ENCODE results near the gene NIF3L1.

The NIF3L1 gene, protein sequence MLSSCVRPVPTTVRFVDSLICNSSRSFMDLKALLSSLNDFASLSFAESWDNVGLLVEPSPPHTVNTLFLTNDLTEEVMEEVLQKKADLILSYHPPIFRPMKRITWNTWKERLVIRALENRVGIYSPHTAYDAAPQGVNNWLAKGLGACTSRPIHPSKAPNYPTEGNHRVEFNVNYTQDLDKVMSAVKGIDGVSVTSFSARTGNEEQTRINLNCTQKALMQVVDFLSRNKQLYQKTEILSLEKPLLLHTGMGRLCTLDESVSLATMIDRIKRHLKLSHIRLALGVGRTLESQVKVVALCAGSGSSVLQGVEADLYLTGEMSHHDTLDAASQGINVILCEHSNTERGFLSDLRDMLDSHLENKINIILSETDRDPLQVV

DNA sequence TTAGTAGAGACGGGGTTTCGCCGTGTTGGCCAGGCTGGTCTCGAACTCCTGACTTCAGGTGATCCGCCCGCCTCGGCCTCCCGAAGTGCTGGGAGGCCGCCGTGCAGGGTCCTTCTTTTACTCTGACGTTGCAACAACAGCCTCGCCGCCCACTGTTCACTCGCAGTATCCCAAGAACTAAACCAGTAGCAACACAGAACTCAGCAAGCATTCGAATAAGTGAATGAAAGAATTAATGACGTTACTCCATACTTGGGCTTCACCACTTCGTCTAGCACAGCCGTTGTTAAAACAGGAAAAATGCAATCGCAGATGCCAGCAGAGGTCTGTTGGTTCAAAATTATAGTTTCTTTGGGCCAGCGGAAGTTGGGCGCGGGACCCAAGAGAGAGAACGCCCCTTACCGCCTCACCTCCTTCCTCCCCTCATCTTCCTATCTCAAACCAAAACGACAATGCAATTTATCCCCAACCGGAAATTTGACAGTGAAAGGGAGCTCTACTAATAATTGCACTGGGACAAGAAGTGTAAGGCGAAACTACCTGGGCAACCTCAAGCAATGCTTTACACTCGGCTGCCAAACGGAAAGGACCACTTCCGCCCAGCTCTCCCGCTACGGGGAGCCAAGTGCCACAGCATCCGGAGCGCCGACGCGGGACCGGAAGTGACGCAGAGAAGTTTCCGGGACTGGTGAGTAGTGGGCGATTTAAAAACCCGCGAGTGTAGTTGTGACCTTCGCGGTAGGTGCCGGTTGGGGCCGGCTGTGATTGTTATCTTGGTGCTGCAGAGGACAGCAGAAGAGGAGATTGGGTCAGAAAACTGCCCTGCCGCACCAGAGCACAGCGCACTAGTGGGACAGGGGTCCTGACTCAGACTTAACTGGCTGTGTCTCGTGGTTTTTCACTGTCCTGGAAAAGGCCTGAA is at the start of gene NIF3L1, which contains the start of gene PPIL3:
NIF3L1 (plus strand) TSS at position 668 of the 922 bp plus-strand sequence. CDS start 2,573 bp downstream, outside the sequence.
PPIL3 (minus strand) TSS at position 374 of the 922 bp plus-strand sequence. CDS start 1,462 bp downstream, outside the sequence.
- DNase-seq, result peak; percentile 91

DNA sequence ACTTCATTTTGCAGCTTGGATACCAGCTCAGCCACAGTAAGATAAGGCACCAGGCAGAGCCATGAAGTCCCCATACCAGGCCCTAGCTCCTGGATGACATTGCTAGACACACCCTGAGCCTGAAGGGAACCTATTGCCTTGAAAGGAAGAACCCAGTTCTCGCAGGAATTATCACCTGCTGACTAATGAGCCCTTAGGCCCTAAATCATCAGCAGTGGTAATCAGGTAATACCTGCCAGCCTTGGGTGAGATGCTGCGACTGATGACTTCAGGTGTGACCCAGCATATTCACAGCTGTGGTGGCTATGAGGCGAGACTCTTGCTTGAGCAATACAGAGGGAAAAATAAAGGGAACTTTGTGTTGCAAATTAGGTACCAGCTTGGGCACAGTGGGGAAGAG is 49.7 kb upstream of the NIF3L1 start:
- no peak for DNase-seq

DNA sequence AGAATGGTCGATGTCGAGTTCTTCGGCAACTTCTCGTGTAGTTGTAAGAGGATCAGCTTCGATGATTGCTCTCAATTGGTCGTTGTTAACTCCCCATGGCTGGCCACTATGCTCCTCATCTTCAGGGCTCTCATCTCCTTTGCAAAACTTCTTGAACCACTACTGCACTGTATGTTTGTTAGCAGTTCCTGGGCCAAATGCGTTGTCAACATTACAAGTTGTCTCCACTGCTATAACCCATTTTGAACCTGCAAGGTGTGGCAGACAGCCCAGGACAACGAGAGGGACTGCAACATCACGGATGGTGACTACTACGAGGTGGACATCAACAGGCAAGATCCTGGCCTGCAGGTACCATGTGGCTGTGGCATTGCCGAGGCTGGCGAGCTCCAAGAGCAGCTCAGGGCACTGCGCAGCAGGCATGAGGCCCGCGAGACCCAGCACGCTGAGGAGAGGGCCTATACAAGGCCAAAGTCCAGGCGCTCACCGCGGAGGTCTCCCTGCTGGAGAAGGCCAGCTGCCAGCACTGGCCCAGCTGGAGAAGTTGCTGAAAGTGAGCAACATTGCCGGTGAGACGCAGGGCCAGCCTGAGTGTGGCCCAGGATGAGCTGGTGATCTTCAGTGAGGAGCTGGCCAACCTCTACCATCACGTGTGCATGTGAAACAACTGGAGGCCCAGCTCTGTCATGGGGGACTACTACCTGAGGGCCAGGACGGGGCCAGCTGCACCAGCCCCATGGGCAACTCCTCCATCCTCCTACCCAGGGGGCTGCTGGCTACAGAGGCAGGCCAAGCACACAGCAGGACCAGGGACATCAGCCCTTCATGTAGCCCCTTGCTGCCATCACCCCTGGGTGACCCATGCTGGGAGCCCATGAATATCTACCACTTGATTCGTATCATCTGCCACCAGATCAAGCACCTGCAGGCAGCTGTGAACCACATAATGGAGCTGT is 44.9 kb upstream of the NIF3L1 start:
- DNase-seq, result no peak

- DNase-seq, result no peak
Observed at GRCh38 chr2:200845194-200845593, 44.0 kb upstream of the NIF3L1 start.

GRCh38 chr2:200845669-200846325 is 43.4 kb upstream of the NIF3L1 start:
- no peak for DNase-seq

DNA sequence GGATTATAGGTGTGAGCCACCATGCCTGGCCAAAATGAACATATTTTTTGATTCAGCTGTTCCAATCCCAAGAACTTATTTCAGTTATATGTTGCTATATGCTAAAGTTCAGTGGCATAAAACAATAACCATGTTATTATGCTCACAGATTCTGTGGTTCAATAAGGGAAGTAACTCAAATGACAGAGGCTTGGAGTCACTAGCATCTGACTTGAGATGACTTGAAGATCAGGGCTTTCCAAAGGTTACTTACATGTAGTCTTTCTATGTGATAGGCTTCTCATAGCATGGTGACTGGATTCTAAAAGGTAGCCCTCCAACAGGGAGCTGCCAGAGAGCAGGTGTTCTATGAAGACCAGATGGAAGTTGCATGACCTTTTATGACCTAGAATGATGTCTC is 41.9 kb upstream of the NIF3L1 start:
- DNase-seq, result no peak

DNA sequence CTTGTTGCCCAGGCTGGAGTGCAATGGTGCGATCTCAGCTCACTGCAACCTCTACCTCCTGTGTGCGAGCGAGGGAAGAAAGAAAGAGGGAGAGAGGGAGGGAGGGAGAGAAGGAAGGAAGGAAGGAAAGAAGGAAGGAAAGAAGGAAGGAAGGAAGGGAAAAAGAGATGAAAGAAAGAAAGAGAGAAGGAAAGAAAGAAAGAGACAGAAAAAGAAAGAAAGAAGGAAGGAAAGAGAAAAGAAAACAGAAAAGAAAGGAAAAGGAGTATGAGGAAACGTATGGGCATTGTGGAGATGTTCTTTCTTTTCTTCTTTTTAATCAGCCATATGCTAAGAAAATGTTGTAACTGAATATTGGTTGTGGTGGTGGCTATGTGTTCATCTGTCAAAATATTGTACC is 41.2 kb upstream of the NIF3L1 start:
- DNase-seq, result no peak

DNA sequence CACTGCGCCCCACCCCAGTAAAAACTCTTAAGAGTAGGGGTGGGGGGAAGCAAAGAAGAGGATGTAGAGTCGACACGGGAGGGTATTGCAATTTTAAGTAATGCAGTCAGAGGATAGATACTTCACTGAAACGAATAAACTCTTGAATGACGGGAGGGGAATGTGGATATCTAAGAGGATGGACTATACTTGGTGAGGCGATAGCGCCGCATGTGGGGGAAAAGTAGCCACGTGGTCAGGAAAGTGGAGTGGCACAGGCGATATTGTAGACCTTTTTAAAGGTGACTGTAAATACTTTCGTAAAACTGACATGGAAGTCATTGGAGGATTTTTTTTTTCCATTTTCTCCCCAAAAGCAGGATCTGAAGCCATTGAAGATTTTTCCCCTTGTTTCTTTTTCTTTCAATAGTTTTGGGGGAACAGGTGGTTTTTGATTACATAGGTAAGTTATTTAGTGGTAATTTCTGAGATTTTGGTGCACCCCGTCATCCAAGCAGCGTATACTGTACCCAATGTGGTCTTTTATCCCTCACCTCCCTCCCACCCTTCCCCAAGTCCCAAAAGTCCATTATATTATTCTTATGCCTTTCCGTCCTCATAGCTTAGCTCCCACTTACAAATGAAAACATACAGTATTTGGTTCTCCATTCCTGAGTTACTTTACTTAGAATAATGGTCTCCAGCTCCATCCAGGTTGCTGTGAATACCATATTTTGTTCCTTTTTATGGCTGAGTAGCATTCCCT is 38.5 kb upstream of the NIF3L1 start:
- no peak for DNase-seq

DNA sequence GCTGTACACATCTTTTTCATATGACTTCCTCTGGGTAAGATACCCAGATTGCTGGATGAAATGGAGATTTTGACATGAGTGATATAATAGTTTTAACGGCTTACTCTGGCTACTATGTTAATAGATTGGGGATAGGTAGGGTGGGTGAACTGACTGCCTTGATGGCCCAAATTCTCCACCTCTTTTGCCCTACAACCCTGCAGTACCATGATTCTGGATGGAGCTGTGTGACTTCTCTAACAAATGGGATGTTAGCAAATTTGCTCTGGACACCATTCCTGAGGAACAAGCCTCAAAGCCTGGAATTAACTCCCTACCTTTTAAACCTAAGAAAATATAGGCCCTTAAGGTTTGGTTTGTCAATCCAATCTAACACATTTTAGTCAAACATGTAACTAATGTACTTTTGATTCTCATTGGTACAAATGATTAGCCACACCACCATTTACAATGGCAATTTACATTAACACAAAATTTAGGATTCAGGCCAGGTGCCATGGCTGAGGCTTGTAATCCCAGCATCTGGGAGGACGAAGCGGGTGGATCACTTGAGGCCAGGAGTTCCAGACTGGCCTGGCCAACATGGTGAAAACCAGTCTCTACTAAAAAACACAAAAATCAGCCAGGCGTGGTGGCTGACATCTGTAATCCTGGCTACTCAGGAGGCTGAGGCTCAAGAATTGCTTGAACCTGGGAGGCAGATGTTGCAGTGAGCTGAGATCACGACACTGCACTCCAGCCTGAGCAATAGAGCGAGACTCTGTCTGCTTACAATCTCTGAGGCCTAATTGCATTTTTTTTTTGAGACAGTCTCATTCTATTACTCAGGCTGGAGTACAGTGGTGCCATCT is 37.5 kb upstream of the NIF3L1 start:
- DNase-seq, result no peak

- no peak for DNase-seq
Observed at GRCh38 chr2:200852605-200853004, 36.6 kb upstream of the NIF3L1 start.

- no peak for DNase-seq
Observed at GRCh38 chr2:200856806-200857205, 32.4 kb upstream of the NIF3L1 start.

GRCh38 chr2:200860092-200860795 is 28.9 kb upstream of the NIF3L1 start:
- DNase-seq, result no peak

DNA sequence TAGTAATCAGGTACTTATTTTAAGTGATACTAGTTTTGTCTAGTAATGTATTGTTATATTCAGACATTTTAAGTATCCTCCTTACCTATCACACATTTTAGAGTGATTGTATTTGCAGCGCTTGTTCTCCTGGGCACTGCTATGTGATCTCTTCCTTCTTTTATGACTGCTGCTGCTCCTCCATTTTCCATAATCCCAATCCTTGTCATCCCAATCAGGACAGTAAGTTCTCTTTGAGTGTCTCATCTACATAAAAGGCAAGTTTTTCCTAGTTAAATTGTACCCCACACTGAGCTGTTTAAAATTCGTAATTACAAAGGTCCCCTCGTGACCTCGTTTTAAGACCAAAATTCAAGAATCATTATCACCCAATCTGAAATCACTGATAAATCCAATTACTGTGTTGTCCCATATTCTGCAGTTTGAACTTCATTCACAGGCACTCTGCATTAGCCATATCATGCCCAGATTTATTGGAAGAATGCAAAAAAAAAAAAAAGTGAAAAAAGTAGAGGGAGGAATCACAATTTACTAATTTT is 27.5 kb upstream of the NIF3L1 start:
- no peak for DNase-seq

GRCh38 chr2:200862532-200863000 is 26.6 kb upstream of the NIF3L1 start:
- no peak for DNase-seq

DNA sequence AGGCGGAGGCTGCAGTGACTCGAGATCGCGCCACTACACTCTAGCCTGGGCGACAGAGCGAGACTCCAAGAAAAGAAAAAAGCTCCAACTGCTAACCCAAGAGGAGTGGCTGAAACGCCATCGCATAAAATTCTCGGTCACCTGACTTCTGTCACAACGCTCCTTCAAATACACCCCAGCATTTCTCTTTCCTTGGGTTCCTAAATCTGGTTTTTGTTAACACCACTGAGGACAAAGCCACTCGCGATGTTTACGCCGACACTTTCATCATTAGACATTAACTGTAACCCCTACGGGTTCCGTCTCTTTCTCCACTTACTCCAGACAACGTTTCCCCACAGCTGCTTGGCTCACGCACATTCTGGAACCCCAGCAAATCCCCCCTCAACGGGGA is 25.4 kb upstream of the NIF3L1 start:
- no peak for DNase-seq

DNA sequence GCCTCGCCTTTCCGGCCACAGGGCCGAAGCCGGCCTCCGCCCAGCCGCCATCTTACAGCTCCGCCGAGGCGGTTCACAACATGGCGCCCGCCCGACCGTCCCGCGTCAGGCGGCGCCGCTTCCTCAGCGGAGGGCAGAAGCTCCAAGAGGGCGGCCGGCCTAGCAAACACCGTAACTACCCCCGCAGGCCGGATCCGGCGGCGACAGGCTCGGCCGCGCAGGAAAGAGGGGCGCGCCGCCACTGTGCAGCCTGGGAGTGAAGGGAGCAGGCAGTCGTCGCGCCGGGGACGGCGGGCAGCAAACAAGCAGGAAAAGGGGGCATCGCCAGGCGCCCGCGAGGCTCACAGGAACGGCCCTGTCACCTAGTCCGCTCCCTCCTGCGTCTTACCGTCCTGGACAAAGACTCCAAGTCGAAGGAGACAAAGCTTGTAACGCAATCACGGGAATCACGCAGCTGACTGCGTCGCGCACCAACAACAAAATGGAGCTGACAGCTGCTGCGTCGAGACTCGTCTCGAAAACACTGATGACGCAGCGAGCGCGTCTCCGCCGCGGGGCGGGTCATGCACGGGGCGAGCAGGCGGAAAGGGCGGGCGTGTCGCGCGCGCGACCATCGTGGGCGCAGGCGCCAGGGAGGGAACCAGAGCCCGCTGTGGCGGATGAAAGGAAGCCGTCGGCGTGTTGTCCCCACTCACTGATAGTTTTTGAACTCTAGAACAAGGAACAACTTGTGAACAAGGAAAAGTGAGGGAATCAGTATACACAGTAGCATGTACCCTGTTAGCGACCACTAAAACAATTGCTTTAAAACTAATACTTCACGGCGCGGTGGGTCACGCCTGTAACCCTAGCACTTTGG is 24.8 kb upstream of the NIF3L1 start, which contains the start of gene CLK1:
CLK1 (minus strand) TSS at position 483 of the 859 bp plus-strand sequence. CDS start 2,796 bp downstream, outside the sequence.
- DNase-seq, result peak; percentile 92

DNA sequence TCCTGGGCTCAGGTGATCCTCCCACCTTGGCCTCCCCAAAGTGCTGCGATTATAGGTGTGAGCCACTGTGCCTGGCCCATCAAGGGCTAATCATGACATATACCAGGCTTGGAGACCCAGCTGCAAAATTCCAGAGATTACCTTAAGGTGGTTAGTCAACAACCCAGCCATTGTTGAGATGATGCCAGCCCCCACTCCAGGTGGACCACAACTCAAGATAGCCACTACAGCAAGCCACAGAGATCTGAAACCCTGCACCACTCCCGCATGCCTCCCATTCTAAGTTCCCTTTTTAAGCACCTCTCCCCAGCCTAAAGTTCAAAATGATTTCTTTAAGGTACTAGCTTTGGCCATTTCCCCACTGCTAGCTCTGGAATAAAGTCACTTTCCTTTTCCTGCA is 20.2 kb upstream of the NIF3L1 start:
- DNase-seq, result peak; percentile 5

DNA sequence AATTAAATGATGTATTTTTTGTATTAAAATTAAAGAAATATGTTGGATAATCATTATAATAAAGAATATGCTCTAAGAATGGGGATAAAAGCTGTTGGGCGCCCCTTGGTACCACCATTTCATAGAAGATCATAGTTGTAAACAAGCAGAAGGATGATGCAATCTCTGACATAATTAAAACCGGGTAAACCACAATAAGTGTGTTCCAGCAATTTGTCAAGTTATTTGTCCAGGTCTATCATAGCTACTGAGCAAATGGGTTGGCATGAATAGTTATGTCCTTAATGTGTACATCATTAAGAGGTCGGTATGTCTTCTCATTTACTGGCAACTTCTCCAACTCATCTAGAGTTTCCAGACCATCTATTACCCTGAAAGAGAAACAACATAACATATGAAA is 18.0 kb upstream of the NIF3L1 start:
- no peak for DNase-seq

Measured in GDM1 (cell line).